Ovary (tissue), 3 donors: ENCODE data around the gene XXYLT1.

Experiments
- CTCF ChIP-seq, 3 donors: fragments of 450-650 bp in 2 of 3; fragments of 200-600 bp in 1 of 3; IDR thresholded peaks; one replicate each; pipeline versions ENCODE4 v1.5.1 to v1.8.0; 2016 to 2022; ENCODE audit warnings: antibody characterized with exemption in 3 of 3, mild to moderate bottlenecking in 1 of 3
- POLR2A ChIP-seq: fragments of 450-650 bp; IDR thresholded peaks from one replicate; pipeline ENCODE4 v1.6.1; 2017; ENCODE audit warnings: antibody characterized with exemption, mild to moderate bottlenecking, moderate library complexity
- donor health status: DM: no; HTN: no; CAD: no.

DNA sequence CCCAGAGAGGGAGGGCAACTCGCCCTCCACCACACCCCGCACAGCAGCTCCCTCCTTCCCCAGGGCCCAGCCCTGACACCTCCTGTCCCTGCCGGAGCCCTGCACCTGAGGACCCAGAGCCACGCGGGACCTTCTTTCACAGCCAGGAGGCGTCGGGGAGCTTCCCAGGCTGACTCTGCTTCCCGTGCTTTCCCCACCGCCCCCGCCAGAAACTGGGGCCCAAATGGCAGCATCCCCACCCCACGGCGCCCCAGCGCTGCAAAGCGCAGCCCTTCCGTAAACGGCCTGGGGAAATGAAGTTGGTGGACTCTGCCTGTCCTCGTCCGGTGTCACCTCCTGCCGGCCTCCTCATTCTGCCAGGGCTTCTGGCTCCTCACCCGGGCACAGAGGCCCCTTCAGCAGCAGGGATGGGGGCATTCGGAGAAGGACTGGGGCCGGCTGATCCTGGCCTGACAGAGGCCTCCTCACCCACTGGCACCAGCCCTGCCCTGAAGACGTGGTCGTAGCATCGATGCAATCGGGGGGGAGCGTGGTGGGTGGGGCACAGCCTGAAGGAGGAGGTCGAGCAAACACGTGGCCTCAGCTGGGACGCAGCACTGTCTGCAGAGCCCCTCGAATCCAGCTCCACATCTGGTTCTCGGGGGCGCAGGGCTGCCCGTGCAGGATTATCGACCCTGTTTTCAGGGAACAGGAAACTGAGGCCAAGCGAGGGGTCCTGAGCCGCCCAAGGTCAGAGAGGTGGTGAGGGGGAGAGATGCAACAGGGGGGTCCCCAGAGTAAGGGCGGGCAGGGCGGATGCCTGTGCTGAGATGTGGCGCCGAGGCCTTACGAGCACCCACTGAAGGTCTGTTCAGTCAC, 235.4 kb downstream of the XXYLT1 start:
- no peak for TF ChIP-seq POLR2A
- no peak for TF ChIP-seq CTCF (IDR thresholded peaks at IDR 0.05)
